ENCODE data around the gene TBATA. TPM values are rescaled to one million over a fixed set of nuclear protein-coding genes. Genes with fewer than 3 reads are reported as not detected.

Gene TBATA
- total and polyA plus RNA-seq, 11 donors, result not detected

DNA sequence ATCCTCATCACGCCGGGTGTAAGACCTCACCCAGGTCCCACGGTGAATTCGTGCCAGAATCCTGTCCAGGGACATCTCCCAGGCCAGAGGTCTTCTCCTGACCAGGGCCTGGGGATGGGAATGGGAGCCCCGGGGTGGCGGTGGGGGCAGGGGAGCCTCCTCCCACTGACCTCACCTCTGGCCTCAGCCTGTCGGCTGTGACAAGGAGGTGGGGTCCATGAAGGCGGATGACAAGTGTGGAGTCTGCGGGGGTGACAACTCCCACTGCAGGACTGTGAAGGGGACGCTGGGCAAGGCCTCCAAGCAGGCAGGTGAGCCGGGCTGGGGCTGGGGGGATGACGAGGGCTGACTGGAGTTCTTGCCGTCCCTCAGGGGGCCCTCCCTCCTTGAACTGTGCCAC, 41.3 kb downstream of the TBATA start:
- 89 to 100% (median 91%) methylated on average over 4 to 13 of the region's 13 CpGs for WGBS, 4 donors

DNA sequence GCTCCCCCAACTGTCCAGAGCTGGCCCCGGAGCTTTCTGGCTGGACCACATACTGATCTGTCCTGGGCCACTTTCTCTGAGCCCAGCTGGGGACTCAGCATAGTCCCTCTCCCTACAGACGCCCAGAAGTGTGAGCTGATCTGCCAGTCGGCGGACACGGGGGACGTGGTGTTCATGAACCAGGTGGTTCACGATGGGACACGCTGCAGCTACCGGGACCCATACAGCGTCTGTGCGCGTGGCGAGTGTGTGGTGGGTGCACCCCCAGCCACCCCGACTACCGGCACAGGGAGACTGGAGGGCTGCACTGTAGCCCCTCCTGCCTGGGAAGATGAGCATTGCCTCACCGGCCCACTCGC, 41.8 kb downstream of the TBATA start:
- peak overlapping the region in 3 of 12 donors; percentile 39 to 86 (median 64) for H3K27ac ChIP-seq
- 88 to 92% (median 89%) methylated on average over 15 to 17 of the region's 17 CpGs for WGBS, 4 donors
- DNase-seq (peak in 1 of 5 donors; percentile 61), ATAC-seq (no peak)
- H3K4me1 ChIP-seq, result peaks cover 0 to 41% (median 20%) of the 10 kb centered on the region in 12 donors
- no peaks in the 10 kb centered on the region for H3K36me3 ChIP-seq
- peaks cover 0 to 10% (median 0%) of the 10 kb centered on the region in 12 donors for H3K9me3 ChIP-seq
- no peak overlapping the region for H3K4me3 ChIP-seq
- no peaks in the 10 kb centered on the region for H3K27me3 ChIP-seq
- intact Hi-C loops (cut with DNase I), result loop anchor here in 2 of 10 donors (5.0 to 10.0 kb wide), 2 partner anchors 69 to 71 kb away; partner anchors contain the start of gene ADAMTS14 (in 2 of the 2)
- TF ChIP-seq, protein P1, sequence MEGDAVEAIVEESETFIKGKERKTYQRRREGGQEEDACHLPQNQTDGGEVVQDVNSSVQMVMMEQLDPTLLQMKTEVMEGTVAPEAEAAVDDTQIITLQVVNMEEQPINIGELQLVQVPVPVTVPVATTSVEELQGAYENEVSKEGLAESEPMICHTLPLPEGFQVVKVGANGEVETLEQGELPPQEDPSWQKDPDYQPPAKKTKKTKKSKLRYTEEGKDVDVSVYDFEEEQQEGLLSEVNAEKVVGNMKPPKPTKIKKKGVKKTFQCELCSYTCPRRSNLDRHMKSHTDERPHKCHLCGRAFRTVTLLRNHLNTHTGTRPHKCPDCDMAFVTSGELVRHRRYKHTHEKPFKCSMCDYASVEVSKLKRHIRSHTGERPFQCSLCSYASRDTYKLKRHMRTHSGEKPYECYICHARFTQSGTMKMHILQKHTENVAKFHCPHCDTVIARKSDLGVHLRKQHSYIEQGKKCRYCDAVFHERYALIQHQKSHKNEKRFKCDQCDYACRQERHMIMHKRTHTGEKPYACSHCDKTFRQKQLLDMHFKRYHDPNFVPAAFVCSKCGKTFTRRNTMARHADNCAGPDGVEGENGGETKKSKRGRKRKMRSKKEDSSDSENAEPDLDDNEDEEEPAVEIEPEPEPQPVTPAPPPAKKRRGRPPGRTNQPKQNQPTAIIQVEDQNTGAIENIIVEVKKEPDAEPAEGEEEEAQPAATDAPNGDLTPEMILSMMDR (IDR thresholded peaks at IDR 0.05), result no peak
- TF ChIP-seq POLR2A (IDR thresholded peaks at IDR 0.05), result no peak

More for the DNA sequence above, 41.3 kb downstream of the TBATA start:
- TF ChIP-seq, protein P1 (IDR thresholded peaks at IDR 0.05), result no peak
- no peak for TF ChIP-seq POLR2A (IDR thresholded peaks at IDR 0.05)
- peaks cover 0 to 41% (median 20%) of the 10 kb centered on the region in 12 donors for H3K4me1 ChIP-seq
- no peaks in the 10 kb centered on the region for H3K27me3 ChIP-seq
- DNase-seq, result peak in 1 of 5 donors; percentile 44
- no peak for ATAC-seq
- H3K27ac ChIP-seq, result peak overlapping the region in 2 of 12 donors; percentile 64 to 86
- H3K4me3 ChIP-seq, result no peak overlapping the region
- intact Hi-C loops (cut with DNase I), result loop anchor here in 2 of 10 donors (5.0 to 10.0 kb wide), 2 partner anchors 69 to 72 kb away; partner anchors contain the start of gene ADAMTS14 (in 2 of the 2)
- H3K9me3 ChIP-seq, result peaks cover 0 to 10% (median 0%) of the 10 kb centered on the region in 12 donors
- H3K36me3 ChIP-seq, result no peaks in the 10 kb centered on the region

DNA sequence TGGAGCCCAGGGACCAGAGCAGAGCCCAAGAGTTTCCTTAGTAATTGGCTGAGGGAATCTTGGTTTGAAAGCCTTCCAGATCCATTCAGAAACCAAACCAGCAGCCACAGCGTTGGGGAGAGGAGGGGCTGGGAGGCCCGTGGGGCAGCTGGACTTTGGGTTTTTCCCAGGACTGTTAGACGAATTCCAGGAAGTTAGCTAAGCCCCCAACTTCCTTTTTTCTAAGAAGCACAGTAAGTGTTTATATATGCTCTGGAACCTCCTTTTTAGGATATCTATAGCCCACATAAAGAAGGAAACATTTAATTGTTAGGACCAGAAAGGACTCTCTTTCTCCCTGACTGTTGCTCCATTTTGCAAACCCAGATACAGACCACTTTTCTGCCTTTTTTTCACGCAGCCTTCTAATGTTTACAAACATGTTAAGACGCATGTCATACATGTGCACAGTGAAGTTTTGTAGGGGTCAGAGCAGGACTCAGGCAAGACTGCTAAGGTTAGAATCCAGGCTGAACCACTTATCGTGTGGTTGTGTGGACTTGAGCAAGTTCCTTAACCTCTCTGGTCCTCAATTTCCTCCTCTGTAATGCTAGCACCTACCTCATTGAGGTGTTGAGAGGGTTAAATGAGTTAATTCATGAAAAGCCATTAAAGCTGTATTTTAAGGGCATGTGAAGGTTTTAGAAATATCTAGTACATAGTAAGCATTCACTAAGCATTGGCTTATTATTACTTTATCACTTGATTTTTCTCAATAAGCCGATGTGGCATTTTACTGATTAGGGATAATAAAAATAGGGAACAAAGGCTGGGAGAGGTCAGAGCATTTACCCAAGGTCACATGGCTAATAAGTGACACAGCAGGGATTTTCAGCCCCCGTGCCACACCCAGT, 42.4 kb downstream of the TBATA start:
- ATAC-seq (peak in 3 of 4 donors; percentile 38 to 88 (median 72)), DNase-seq (peak; percentile 54 to 75 (median 62))
- intact Hi-C loops (cut with DNase I), result loop anchor here in 2 of 10 donors (5.0 to 10.0 kb wide), 2 partner anchors 68 to 70 kb away; partner anchors contain the start of gene ADAMTS14 (in 2 of the 2)
- no peak for TF ChIP-seq POLR2A (IDR thresholded peaks at IDR 0.05)
- TF ChIP-seq, protein P1 (IDR thresholded peaks at IDR 0.05), result no peak
- Histone ChIP-seq H3K9me3 (peaks cover 0 to 10% (median 0%) of the 10 kb centered on the region in 12 donors), H3K27ac (peak overlapping the region in 8 of 12 donors; percentile 31 to 86 (median 49)), H3K27me3 (no peaks in the 10 kb centered on the region), H3K4me1 (peaks cover 0 to 41% (median 20%) of the 10 kb centered on the region in 12 donors), H3K4me3 (no peak overlapping the region), H3K36me3 (no peaks in the 10 kb centered on the region)
- WGBS, 4 donors, result 46 to 61% (median 53%) methylated on average over 8 of the region's 8 CpGs

Data from heart left ventricle (tissue), 16 donors.